DND-41 (cell line): ENCODE measurements around the gene EID2.

Experiments used
- EZH2 ChIP-seq: IDR thresholded peaks from 3 replicates; pipeline ENCODE4 v1.6.1; 2012; ENCODE audit warnings: borderline replicate concordance, low read depth, mild to moderate bottlenecking, moderate library complexity, low read length, inconsistent platforms; ENCODE audit not compliant: severe bottlenecking
- TF ChIP-seq, protein P1 (sequence below): IDR thresholded peaks from 2 replicates; pipeline ENCODE4 v1.5.1; 2012; ENCODE audit warnings: borderline replicate concordance, low read length, moderate library complexity, mild to moderate bottlenecking; ENCODE audit not compliant: poor library complexity, severe bottlenecking; ENCODE audit errors: extremely low read depth

DNA sequence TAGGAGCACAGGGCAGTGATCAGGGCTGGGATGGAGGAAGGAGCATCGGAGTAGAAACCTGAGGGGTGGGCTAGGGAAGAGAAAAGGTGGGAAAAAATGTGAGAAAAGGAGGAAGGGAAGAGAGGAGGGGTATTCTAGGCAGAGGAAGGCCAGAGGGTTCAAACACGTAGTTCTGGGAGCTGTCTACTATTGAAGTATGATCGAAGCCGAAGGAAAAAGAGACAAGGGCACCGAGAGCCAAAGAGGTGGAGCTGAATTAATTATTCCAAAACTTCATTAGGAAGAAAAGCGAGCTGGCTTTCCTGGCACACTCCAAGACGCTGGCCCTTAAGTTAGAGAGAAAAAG, 33.4 kb downstream of the EID2 start:
- TF ChIP-seq, protein P1, sequence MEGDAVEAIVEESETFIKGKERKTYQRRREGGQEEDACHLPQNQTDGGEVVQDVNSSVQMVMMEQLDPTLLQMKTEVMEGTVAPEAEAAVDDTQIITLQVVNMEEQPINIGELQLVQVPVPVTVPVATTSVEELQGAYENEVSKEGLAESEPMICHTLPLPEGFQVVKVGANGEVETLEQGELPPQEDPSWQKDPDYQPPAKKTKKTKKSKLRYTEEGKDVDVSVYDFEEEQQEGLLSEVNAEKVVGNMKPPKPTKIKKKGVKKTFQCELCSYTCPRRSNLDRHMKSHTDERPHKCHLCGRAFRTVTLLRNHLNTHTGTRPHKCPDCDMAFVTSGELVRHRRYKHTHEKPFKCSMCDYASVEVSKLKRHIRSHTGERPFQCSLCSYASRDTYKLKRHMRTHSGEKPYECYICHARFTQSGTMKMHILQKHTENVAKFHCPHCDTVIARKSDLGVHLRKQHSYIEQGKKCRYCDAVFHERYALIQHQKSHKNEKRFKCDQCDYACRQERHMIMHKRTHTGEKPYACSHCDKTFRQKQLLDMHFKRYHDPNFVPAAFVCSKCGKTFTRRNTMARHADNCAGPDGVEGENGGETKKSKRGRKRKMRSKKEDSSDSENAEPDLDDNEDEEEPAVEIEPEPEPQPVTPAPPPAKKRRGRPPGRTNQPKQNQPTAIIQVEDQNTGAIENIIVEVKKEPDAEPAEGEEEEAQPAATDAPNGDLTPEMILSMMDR: no peak
- no peak for TF ChIP-seq EZH2
